Colonic mucosa (tissue), 4 donors: ENCODE data around the gene R3HCC1L. TPM values are rescaled to one million over a fixed set of nuclear protein-coding genes. Genes with fewer than 3 reads are reported as not detected.

Experiments used
- DNase-seq: peaks from one replicate; pipeline ENCODE4 v3.0.0-alpha.2; 2020
- H3K27ac ChIP-seq: fragments of 200-600 bp; one replicate; pipeline ENCODE4 v1.8.0; 2021
- H3K27me3 ChIP-seq: fragments of 200-600 bp; one replicate; pipeline ENCODE4 v1.8.0; 2021
- H3K36me3 ChIP-seq: fragments of 200-600 bp; one replicate; pipeline ENCODE4 v1.8.0; 2021
- H3K4me1 ChIP-seq: fragments of 200-600 bp; one replicate; pipeline ENCODE4 v1.8.0; 2021; ENCODE audit warnings: mild to moderate bottlenecking
- H3K4me3 ChIP-seq: fragments of 200-600 bp; one replicate; pipeline ENCODE4 v1.8.0; 2021
- H3K9ac ChIP-seq, 2 donors: one replicate each; pipeline ENCODE4 v1.7.0; 2013; ENCODE audit warnings: control low read depth in 2 of 2, low read depth in 2 of 2, low read length in 2 of 2
- H3K9me3 ChIP-seq: fragments of 200-600 bp; one replicate; pipeline ENCODE4 v1.8.0; 2021
- intact Hi-C: fragments of 100-400 bp; cut with DNase I; formaldehyde crosslinking; loops from one replicate; pipeline ENCODE4 v1.14.1; 2022
- total RNA-seq, 2 donors: library from RNA; stranded (reverse); fragmentation: NEBNext Ultra II Directional in 1 of 2; extraction: Animal tissue kit (Norgen Biotek cat#: 25700) in 1 of 2; gene quantifications; one replicate each; pipeline ENCODE4 v1.2.1, GENCODE V29; 2021
- TF ChIP-seq, protein P1 (sequence below): fragments of 200-600 bp; IDR thresholded peaks from one replicate; pipeline ENCODE4 v1.8.0; 2022; ENCODE audit warnings: antibody characterized with exemption, mild to moderate bottlenecking
- donor health status: healthy.
- donor health status: DM: no; HTN: no; CAD: no.
- donor health status: DM: no; HTN: no; CAD: no.

R3HCC1L gene
- total RNA-seq, 2 donors from 2014 or later, result 16.7 to 16.8 TPM

GRCh38 chr10:98101366-98101765 is 33.1 kb upstream of the R3HCC1L start:
- intact Hi-C loops, result no loop called here
- no peaks in the 10 kb centered on the region for H3K9me3 ChIP-seq

GRCh38 chr10:98104125-98104524 is 30.3 kb upstream of the R3HCC1L start:
- TF ChIP-seq, protein P1, sequence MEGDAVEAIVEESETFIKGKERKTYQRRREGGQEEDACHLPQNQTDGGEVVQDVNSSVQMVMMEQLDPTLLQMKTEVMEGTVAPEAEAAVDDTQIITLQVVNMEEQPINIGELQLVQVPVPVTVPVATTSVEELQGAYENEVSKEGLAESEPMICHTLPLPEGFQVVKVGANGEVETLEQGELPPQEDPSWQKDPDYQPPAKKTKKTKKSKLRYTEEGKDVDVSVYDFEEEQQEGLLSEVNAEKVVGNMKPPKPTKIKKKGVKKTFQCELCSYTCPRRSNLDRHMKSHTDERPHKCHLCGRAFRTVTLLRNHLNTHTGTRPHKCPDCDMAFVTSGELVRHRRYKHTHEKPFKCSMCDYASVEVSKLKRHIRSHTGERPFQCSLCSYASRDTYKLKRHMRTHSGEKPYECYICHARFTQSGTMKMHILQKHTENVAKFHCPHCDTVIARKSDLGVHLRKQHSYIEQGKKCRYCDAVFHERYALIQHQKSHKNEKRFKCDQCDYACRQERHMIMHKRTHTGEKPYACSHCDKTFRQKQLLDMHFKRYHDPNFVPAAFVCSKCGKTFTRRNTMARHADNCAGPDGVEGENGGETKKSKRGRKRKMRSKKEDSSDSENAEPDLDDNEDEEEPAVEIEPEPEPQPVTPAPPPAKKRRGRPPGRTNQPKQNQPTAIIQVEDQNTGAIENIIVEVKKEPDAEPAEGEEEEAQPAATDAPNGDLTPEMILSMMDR, result no peak
- intact Hi-C loops, result no loop called here
- no peaks in the 10 kb centered on the region for H3K27me3 ChIP-seq

More at GRCh38 chr10:98101366-98101765, 33.1 kb upstream of the R3HCC1L start:
- Histone ChIP-seq H3K36me3 (no peaks in the 10 kb centered on the region), H3K4me3 (no peak overlapping the region), H3K27ac (no peak overlapping the region), H3K27me3 (no peaks in the 10 kb centered on the region), H3K9ac (no peak overlapping the region), H3K4me1 (no peaks in the 10 kb centered on the region)
- TF ChIP-seq, protein P1, result no peak
- DNase-seq, result no peak

DNA sequence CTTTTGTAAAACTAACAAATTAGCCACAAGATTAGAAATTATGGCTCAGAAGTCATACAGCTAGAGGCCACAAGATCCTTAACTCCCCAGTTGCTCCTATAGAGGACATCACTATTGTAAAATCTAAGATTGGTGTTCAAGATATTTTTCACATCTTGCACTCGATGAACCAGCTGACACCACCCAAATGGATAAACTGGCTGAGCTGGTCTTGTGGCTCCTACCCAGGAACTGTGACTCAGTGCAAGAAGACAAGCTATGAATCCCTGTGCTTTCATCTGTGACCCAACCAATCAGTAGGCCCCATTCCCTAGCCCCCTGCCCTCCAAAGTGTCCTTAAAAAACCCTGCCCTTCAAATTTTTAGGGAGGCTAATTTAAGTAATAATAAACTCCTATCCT is 27.9 kb upstream of the R3HCC1L start:
- no peaks in the 10 kb centered on the region for H3K36me3 ChIP-seq
- TF ChIP-seq, protein P1, result no peak
- no peaks in the 10 kb centered on the region for H3K9me3 ChIP-seq
- DNase-seq, result no peak
- intact Hi-C loops, result no loop called here
- H3K9ac ChIP-seq, result no peak overlapping the region
- no peak overlapping the region for H3K4me3 ChIP-seq
- H3K4me1 ChIP-seq, result no peaks in the 10 kb centered on the region
- H3K27me3 ChIP-seq, result no peaks in the 10 kb centered on the region
- no peak overlapping the region for H3K27ac ChIP-seq

More at GRCh38 chr10:98104125-98104524, 30.3 kb upstream of the R3HCC1L start:
- H3K9me3 ChIP-seq, result no peaks in the 10 kb centered on the region
- no peak overlapping the region for H3K4me3 ChIP-seq
- H3K27ac ChIP-seq, result no peak overlapping the region
- DNase-seq, result no peak
- no peaks in the 10 kb centered on the region for H3K36me3 ChIP-seq
- H3K9ac ChIP-seq, result no peak overlapping the region
- no peaks in the 10 kb centered on the region for H3K4me1 ChIP-seq

DNA sequence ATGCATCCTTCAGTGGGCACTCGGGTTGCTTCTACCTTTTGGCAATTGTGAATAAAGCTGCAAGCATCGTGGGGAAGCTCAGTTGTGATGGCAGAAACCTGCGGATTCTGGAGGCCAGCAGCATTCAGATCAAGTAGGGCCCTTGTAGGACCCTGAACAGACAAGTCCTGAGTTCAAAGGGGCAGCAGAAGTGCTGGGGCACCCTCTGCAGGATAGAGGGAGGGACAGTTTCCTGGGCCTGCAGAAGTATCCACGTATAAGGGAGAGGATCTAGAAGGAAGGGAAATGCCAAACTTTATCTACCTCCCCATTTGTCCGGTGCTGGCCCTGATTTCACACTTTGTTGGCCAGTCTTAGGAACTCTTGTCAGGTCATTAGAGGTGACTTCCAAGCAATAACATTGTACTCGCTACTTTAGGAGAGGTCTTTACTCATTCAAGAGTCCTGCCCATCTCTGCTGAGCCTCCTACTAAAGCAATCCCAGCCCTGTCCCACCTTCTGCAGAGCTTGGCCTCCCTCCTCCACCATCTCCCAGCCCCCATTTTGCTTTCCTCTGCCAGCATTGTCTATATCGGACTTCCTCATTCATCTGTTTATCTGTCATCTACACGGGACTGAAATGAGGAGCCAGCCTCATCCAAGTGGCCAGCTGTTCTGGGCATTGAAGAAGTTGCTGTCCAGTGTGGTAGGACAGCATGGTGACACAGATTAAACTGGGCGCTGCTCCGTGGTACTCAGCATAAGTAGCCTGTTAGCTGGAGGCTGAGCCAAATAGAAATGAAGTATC is 26.6 kb upstream of the R3HCC1L start:
- TF ChIP-seq, protein P1, result no peak
- no peak overlapping the region for H3K27ac ChIP-seq
- intact Hi-C loops, result no loop called here
- no peaks in the 10 kb centered on the region for H3K9me3 ChIP-seq
- H3K4me3 ChIP-seq, result no peak overlapping the region
- H3K27me3 ChIP-seq, result no peaks in the 10 kb centered on the region
- DNase-seq, result no peak
- no peaks in the 10 kb centered on the region for H3K36me3 ChIP-seq
- no peaks in the 10 kb centered on the region for H3K4me1 ChIP-seq
- no peak overlapping the region for H3K9ac ChIP-seq

DNA sequence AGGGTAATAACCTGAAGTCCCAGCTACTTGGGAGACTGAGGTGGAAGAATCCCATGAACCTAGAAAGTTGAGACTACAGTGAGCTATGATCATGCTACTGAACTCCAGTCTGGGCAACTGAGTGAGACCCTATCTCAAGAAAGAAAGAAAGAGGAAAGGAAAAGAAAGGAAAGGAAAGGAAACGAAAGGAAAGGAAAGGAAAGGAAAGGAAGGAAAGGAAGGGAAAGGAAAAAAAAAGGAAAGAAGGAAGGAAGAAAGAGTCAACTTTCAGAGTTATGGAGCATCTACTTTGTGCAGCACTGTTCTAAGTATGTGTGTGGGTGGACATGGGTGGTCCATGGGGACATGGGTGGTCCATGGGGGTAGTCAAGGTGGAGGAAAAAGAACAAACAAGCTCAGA is 24.1 kb upstream of the R3HCC1L start:
- no peaks in the 10 kb centered on the region for H3K27me3 ChIP-seq
- no peak overlapping the region for H3K4me3 ChIP-seq
- no peaks in the 10 kb centered on the region for H3K36me3 ChIP-seq

More for the DNA sequence above, 24.1 kb upstream of the R3HCC1L start:
- no peaks in the 10 kb centered on the region for H3K4me1 ChIP-seq
- intact Hi-C loops, result no loop called here
- DNase-seq, result no peak
- H3K9me3 ChIP-seq, result no peaks in the 10 kb centered on the region
- TF ChIP-seq, protein P1, result no peak
- H3K27ac ChIP-seq, result no peak overlapping the region
- no peak overlapping the region for H3K9ac ChIP-seq
